ENCODE results near the gene DMRTB1.
"Not testable (repeated sequence)": the region's sequence is repeated elsewhere in the genome, so short reads cannot be mapped to it uniquely, and the experiment has no call there.

The DMRTB1 gene

GRCh38 chr1:53459321-53460175 lies at the start of gene DMRTB1:
TSS of gene DMRTB1 (plus strand) at chr1:53459399. CDS start at chr1:53459454, 55 bp downstream.
- no peak for DNase-seq

GRCh38 chr1:53409695-53410094 lies 49.5 kb upstream of the DMRTB1 start:
- DNase-seq: no peak

- DNase-seq: no peak
Measured at GRCh38 chr1:53410100-53410541, 49.1 kb upstream of the DMRTB1 start.

- DNase-seq: no peak
Measured at GRCh38 chr1:53410701-53411100, 48.5 kb upstream of the DMRTB1 start.

- no peak for DNase-seq
Measured at GRCh38 chr1:53411541-53412152, 47.6 kb upstream of the DMRTB1 start.

- DNase-seq: no peak
Measured at GRCh38 chr1:53412285-53413174, 46.7 kb upstream of the DMRTB1 start.

GRCh38 chr1:53413175-53414001 lies 45.8 kb upstream of the DMRTB1 start:
- no peak for DNase-seq

GRCh38 chr1:53414632-53415031 lies 44.6 kb upstream of the DMRTB1 start:
- DNase-seq: no peak

- no peak for DNase-seq
Measured at GRCh38 chr1:53415432-53415831, 43.8 kb upstream of the DMRTB1 start.

- DNase-seq: no peak
Measured at GRCh38 chr1:53416269-53416813, 42.9 kb upstream of the DMRTB1 start.

- DNase-seq: no peak
Measured at GRCh38 chr1:53417074-53417511, 42.1 kb upstream of the DMRTB1 start.

- no peak for DNase-seq
Measured at GRCh38 chr1:53419034-53419433, 40.2 kb upstream of the DMRTB1 start.

GRCh38 chr1:53420341-53420740 lies 38.9 kb upstream of the DMRTB1 start:
- DNase-seq: no peak

- no peak for DNase-seq
Measured at GRCh38 chr1:53421208-53421607, 38.0 kb upstream of the DMRTB1 start.

GRCh38 chr1:53430261-53430660 lies 28.9 kb upstream of the DMRTB1 start:
- DNase-seq: no peak

- no peak for DNase-seq
Measured at GRCh38 chr1:53430779-53431178, 28.4 kb upstream of the DMRTB1 start.

- no peak for DNase-seq
Measured at GRCh38 chr1:53431244-53431643, 28.0 kb upstream of the DMRTB1 start.

- DNase-seq: no peak
Measured at GRCh38 chr1:53431805-53432565, 27.2 kb upstream of the DMRTB1 start.

- no peak for DNase-seq
Measured at GRCh38 chr1:53432611-53433010, 26.6 kb upstream of the DMRTB1 start.

GRCh38 chr1:53434405-53435007 lies 24.7 kb upstream of the DMRTB1 start:
- not testable (repeated sequence) for DNase-seq

GRCh38 chr1:53435151-53435550 lies 24.0 kb upstream of the DMRTB1 start:
- DNase-seq: no peak
